Loucy (cell line): ENCODE measurements around the gene KIAA1328.
A peak's percentile ranks its signal among the peaks of the same experiment; 100 is the strongest.

Experiments used
- EZH2phosphoT487 ChIP-seq: fragments of 200-600 bp; IDR thresholded peaks from 2 replicates; pipeline ENCODE4 v1.6.1; 2018; ENCODE audit warnings: antibody characterized with exemption, mild to moderate bottlenecking, moderate library complexity, borderline replicate concordance
- TF ChIP-seq, protein P1 (sequence below): fragments of 200-600 bp; sonication (generic); conservative IDR thresholded peaks from 2 replicates; pipeline ENCODE4 v1.5.1; 2014; ENCODE audit warnings: mild to moderate bottlenecking, antibody characterized with exemption, low read length

DNA sequence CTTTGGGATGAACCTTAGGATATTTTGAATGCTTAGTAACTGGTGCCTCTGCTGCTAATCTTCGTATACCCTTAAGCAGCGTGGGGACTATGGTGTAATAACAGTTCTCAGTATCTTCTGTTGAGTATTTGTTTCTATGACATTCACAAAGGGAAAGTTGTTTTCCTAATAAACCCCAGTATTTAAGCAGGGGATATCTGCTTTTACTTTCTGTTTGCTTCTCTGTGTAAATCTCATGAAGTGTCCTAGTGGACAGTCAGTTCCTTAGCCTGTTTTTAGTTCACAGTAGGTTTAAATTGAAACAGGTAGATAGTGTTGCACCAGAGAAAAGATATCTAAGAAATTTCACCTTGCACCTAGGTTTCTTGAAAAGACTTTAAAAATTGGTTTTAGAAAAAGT lies 14.9 kb downstream of the KIAA1328 start:
- TF ChIP-seq, protein P1, sequence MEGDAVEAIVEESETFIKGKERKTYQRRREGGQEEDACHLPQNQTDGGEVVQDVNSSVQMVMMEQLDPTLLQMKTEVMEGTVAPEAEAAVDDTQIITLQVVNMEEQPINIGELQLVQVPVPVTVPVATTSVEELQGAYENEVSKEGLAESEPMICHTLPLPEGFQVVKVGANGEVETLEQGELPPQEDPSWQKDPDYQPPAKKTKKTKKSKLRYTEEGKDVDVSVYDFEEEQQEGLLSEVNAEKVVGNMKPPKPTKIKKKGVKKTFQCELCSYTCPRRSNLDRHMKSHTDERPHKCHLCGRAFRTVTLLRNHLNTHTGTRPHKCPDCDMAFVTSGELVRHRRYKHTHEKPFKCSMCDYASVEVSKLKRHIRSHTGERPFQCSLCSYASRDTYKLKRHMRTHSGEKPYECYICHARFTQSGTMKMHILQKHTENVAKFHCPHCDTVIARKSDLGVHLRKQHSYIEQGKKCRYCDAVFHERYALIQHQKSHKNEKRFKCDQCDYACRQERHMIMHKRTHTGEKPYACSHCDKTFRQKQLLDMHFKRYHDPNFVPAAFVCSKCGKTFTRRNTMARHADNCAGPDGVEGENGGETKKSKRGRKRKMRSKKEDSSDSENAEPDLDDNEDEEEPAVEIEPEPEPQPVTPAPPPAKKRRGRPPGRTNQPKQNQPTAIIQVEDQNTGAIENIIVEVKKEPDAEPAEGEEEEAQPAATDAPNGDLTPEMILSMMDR, result peak; percentile 16; the same call in 1 of the 2 replicates
- no peak for TF ChIP-seq EZH2phosphoT487
